ENCODE measurements around the gene RB1.
"Not testable (repeated sequence)": the region's sequence is repeated elsewhere in the genome, so short reads cannot be mapped to it uniquely, and the experiment has no call there.

The RB1 gene

DNA sequence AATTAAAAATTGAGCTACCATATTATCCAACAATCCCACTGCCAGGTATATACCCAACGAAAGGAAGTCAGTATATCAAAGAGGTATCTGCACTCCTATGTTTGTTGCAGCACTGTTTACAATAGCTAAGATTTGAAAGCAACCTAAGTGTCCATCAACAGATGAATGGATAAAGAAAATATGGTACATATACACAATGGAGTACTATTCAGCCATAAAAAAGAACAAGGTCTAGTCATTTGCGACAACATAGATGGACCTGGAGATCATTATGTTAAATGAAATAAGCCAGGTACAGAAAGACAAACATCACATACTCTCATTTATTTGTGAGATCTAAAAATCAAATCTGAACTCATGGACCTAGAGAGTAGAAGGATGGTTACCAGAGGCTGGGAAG, 52.0 kb downstream of the RB1 start:
- not testable (repeated sequence) for H2AK5ac ChIP-seq (ENCODE audit: low read length); H3K56ac ChIP-seq (ENCODE audit: low read length); H3K4me1 ChIP-seq (ENCODE audit: control insufficient read depth, low read depth, low read length); H3K23ac ChIP-seq (ENCODE audit: low read length); H3K4me2 ChIP-seq (ENCODE audit: low read length); H2BK120ac ChIP-seq (ENCODE audit: low read depth, low read length); H3K79me2 ChIP-seq (ENCODE audit: control insufficient read depth, insufficient read depth, low read length); DNase-seq; H3K18ac ChIP-seq (ENCODE audit: low read length); H4K5ac ChIP-seq (ENCODE audit: low read length); H3K79me1 ChIP-seq (ENCODE audit: low read length); H2BK15ac ChIP-seq (replicated peaks; ENCODE audit: low read depth); H3K27me3 ChIP-seq (ENCODE audit: insufficient read depth, low read length, poor library complexity); H3K27ac ChIP-seq (ENCODE audit: low read depth, low read length); H3K9ac ChIP-seq (ENCODE audit: low read length); H4K8ac ChIP-seq (ENCODE audit: low read depth, low read length); H3K4me3 ChIP-seq (ENCODE audit: low read length); H2BK5ac ChIP-seq (ENCODE audit: low read length); H3K36me3 ChIP-seq (ENCODE audit: control insufficient read depth, insufficient read depth, low read length); H3K4ac ChIP-seq (ENCODE audit: low read depth, low read length)
- no CpG with 5 or more reads among the region's 2 CpGs for WGBS (ENCODE audit: extremely low coverage, insufficient coverage, low lambda C conversion rate)

GRCh38 chr13:48356750-48357149, 53.2 kb downstream of the RB1 start:
- H3K4me3 ChIP-seq (ENCODE audit: low read length), result no peak overlapping the region
- no peak overlapping the region for H4K8ac ChIP-seq (ENCODE audit: low read depth, low read length)
- whole genome bisulfite sequencing (ENCODE audit: extremely low coverage, insufficient coverage, low lambda C conversion rate), result no CpG with 5 or more reads among the region's 3 CpGs
- no peaks in the 10 kb centered on the region for H3K4me1 ChIP-seq (ENCODE audit: control insufficient read depth, low read depth, low read length)
- H3K9ac ChIP-seq (ENCODE audit: low read length), result no peak overlapping the region
- H2AK5ac ChIP-seq (ENCODE audit: low read length), result no peak overlapping the region
- no peak overlapping the region for H2BK5ac ChIP-seq (ENCODE audit: low read length)
- H2BK120ac ChIP-seq (ENCODE audit: low read depth, low read length), result no peak overlapping the region
- H3K23ac ChIP-seq (ENCODE audit: low read length), result no peak overlapping the region
- H3K56ac ChIP-seq (ENCODE audit: low read length), result no peak overlapping the region
- no peak overlapping the region for H3K4me2 ChIP-seq (ENCODE audit: low read length)
- H3K79me2 ChIP-seq (ENCODE audit: control insufficient read depth, insufficient read depth, low read length), result no peaks in the 10 kb centered on the region
- H3K18ac ChIP-seq (ENCODE audit: low read length), result no peak overlapping the region
- no peak overlapping the region for H3K27ac ChIP-seq (ENCODE audit: low read depth, low read length)
- H4K5ac ChIP-seq (ENCODE audit: low read length), result no peak overlapping the region
- no peaks in the 10 kb centered on the region for H3K27me3 ChIP-seq (ENCODE audit: insufficient read depth, low read length, poor library complexity)
- H3K4ac ChIP-seq (ENCODE audit: low read depth, low read length), result no peak overlapping the region
- H3K36me3 ChIP-seq (ENCODE audit: control insufficient read depth, insufficient read depth, low read length), result no peaks in the 10 kb centered on the region
- H2BK15ac ChIP-seq (replicated peaks; ENCODE audit: low read depth), result no peak overlapping the region
- DNase-seq, result no peak
- no peaks in the 10 kb centered on the region for H3K79me1 ChIP-seq (ENCODE audit: low read length)

DNA sequence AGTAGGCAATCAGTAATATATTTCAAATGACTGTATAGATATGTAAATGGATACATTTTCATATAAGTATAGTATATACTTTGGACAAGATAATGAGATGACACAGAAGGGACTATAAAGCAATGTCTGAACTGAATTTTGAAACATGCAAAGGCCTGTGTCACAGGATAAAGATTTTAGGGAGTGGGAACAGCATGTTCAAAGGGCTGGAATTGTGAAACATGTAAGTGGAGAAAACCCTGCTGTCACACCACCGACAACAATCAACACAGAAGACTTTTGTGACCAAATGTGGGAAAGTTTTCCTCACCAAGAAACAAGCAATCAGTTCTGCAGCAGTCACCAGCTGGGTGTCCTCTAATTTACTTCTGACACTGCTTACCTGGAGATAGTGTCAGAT, 66.4 kb downstream of the RB1 start:
- DNase-seq, result no peak
- WGBS (ENCODE audit: extremely low coverage, insufficient coverage, low lambda C conversion rate), result no CpG with 5 or more reads among the region's 1 CpG
- no peak overlapping the region for H3K4ac ChIP-seq (ENCODE audit: low read depth, low read length)

DNA sequence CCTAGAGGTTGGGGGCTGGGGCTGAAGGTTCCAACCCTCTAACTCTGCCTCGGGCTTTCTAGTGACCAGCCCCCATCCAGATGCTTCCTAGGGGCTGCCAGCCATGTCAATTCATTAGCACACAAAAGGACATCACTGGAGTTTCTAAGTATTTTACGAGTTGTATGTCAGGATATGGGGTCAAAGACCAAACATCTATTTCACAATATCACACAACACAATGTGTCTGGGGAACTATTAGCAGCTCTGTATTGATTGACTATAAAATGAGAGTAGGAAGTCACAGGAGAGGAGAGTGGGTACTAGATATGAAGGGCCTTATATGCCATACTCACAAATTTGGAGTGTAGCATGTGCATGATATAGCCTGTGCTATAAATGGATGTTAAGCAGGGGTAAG, 67.3 kb downstream of the RB1 start:
- Histone ChIP-seq H2BK120ac (ENCODE audit: low read depth, low read length) (no peak overlapping the region), H2BK5ac (ENCODE audit: low read length) (no peak overlapping the region), H4K8ac (ENCODE audit: low read depth, low read length) (no peak overlapping the region), H3K4me2 (ENCODE audit: low read length) (no peak overlapping the region), H3K27me3 (ENCODE audit: insufficient read depth, low read length, poor library complexity) (no peaks in the 10 kb centered on the region), H4K5ac (ENCODE audit: low read length) (no peak overlapping the region), H3K9ac (ENCODE audit: low read length) (no peak overlapping the region), H3K79me1 (ENCODE audit: low read length) (no peaks in the 10 kb centered on the region), H3K4me3 (ENCODE audit: low read length) (no peak overlapping the region), H3K4me1 (ENCODE audit: control insufficient read depth, low read depth, low read length) (no peaks in the 10 kb centered on the region), H3K4ac (ENCODE audit: low read depth, low read length) (no peak overlapping the region), H3K56ac (ENCODE audit: low read length) (no peak overlapping the region), H2BK15ac (replicated peaks; ENCODE audit: low read depth) (no peak overlapping the region), H3K27ac (ENCODE audit: low read depth, low read length) (no peak overlapping the region), H3K79me2 (ENCODE audit: control insufficient read depth, insufficient read depth, low read length) (no peaks in the 10 kb centered on the region), H3K23ac (ENCODE audit: low read length) (no peak overlapping the region), H2AK5ac (ENCODE audit: low read length) (no peak overlapping the region), H3K18ac (ENCODE audit: low read length) (no peak overlapping the region), H3K36me3 (ENCODE audit: control insufficient read depth, insufficient read depth, low read length) (no peaks in the 10 kb centered on the region)
- WGBS (ENCODE audit: extremely low coverage, insufficient coverage, low lambda C conversion rate), result no CpG with 5 or more reads among the region's 2 CpGs
- DNase-seq, result peak; percentile 26

More for the DNA sequence above, 66.4 kb downstream of the RB1 start:
- Histone ChIP-seq H2BK120ac (ENCODE audit: low read depth, low read length) (no peak overlapping the region), H4K8ac (ENCODE audit: low read depth, low read length) (no peak overlapping the region), H2BK15ac (replicated peaks; ENCODE audit: low read depth) (no peak overlapping the region), H3K18ac (ENCODE audit: low read length) (peak overlapping the region; percentile 39), H3K4me1 (ENCODE audit: control insufficient read depth, low read depth, low read length) (no peaks in the 10 kb centered on the region), H3K79me2 (ENCODE audit: control insufficient read depth, insufficient read depth, low read length) (no peaks in the 10 kb centered on the region), H3K27me3 (ENCODE audit: insufficient read depth, low read length, poor library complexity) (no peaks in the 10 kb centered on the region), H3K4me2 (ENCODE audit: low read length) (no peak overlapping the region), H3K9ac (ENCODE audit: low read length) (no peak overlapping the region), H3K23ac (ENCODE audit: low read length) (no peak overlapping the region), H3K4me3 (ENCODE audit: low read length) (no peak overlapping the region), H3K79me1 (ENCODE audit: low read length) (no peaks in the 10 kb centered on the region), H3K56ac (ENCODE audit: low read length) (no peak overlapping the region), H2AK5ac (ENCODE audit: low read length) (no peak overlapping the region), H4K5ac (ENCODE audit: low read length) (no peak overlapping the region), H3K36me3 (ENCODE audit: control insufficient read depth, insufficient read depth, low read length) (no peaks in the 10 kb centered on the region), H3K27ac (ENCODE audit: low read depth, low read length) (no peak overlapping the region), H2BK5ac (ENCODE audit: low read length) (no peak overlapping the region)

- Histone ChIP-seq H3K27ac (ENCODE audit: low read depth, low read length) (no peak overlapping the region), H3K4me2 (ENCODE audit: low read length) (no peak overlapping the region), H3K56ac (ENCODE audit: low read length) (no peak overlapping the region), H3K79me1 (ENCODE audit: low read length) (no peaks in the 10 kb centered on the region), H2AK5ac (ENCODE audit: low read length) (no peak overlapping the region), H3K79me2 (ENCODE audit: control insufficient read depth, insufficient read depth, low read length) (no peaks in the 10 kb centered on the region), H2BK15ac (replicated peaks; ENCODE audit: low read depth) (no peak overlapping the region), H2BK5ac (ENCODE audit: low read length) (no peak overlapping the region), H3K36me3 (ENCODE audit: control insufficient read depth, insufficient read depth, low read length) (no peaks in the 10 kb centered on the region), H4K5ac (ENCODE audit: low read length) (no peak overlapping the region), H3K27me3 (ENCODE audit: insufficient read depth, low read length, poor library complexity) (no peaks in the 10 kb centered on the region), H3K4me1 (ENCODE audit: control insufficient read depth, low read depth, low read length) (no peaks in the 10 kb centered on the region), H2BK120ac (ENCODE audit: low read depth, low read length) (no peak overlapping the region), H3K4me3 (ENCODE audit: low read length) (no peak overlapping the region), H3K9ac (ENCODE audit: low read length) (no peak overlapping the region), H3K18ac (ENCODE audit: low read length) (no peak overlapping the region), H4K8ac (ENCODE audit: low read depth, low read length) (no peak overlapping the region), H3K23ac (ENCODE audit: low read length) (no peak overlapping the region), H3K4ac (ENCODE audit: low read depth, low read length) (no peak overlapping the region)
- DNase-seq, result no peak
- WGBS (ENCODE audit: extremely low coverage, insufficient coverage, low lambda C conversion rate), result no CpG with 5 or more reads among the region's 2 CpGs
Observed at GRCh38 chr13:48377857-48378256, 74.3 kb downstream of the RB1 start.

GRCh38 chr13:48380581-48380980, 77.0 kb downstream of the RB1 start:
- H3K4ac ChIP-seq (ENCODE audit: low read depth, low read length), result no peak overlapping the region
- H4K8ac ChIP-seq (ENCODE audit: low read depth, low read length), result no peak overlapping the region
- no peak overlapping the region for H2BK5ac ChIP-seq (ENCODE audit: low read length)
- H3K18ac ChIP-seq (ENCODE audit: low read length), result no peak overlapping the region
- no peak overlapping the region for H2BK120ac ChIP-seq (ENCODE audit: low read depth, low read length)
- no peak for DNase-seq
- no peak overlapping the region for H3K56ac ChIP-seq (ENCODE audit: low read length)
- H3K4me2 ChIP-seq (ENCODE audit: low read length), result no peak overlapping the region
- H2AK5ac ChIP-seq (ENCODE audit: low read length), result no peak overlapping the region
- no peak overlapping the region for H3K23ac ChIP-seq (ENCODE audit: low read length)
- H2BK15ac ChIP-seq (replicated peaks; ENCODE audit: low read depth), result no peak overlapping the region
- no peaks in the 10 kb centered on the region for H3K79me2 ChIP-seq (ENCODE audit: control insufficient read depth, insufficient read depth, low read length)
- no peaks in the 10 kb centered on the region for H3K79me1 ChIP-seq (ENCODE audit: low read length)
- no peak overlapping the region for H3K4me3 ChIP-seq (ENCODE audit: low read length)
- H3K27ac ChIP-seq (ENCODE audit: low read depth, low read length), result no peak overlapping the region
- no peak overlapping the region for H3K9ac ChIP-seq (ENCODE audit: low read length)
- no peaks in the 10 kb centered on the region for H3K36me3 ChIP-seq (ENCODE audit: control insufficient read depth, insufficient read depth, low read length)
- no peak overlapping the region for H4K5ac ChIP-seq (ENCODE audit: low read length)
- H3K27me3 ChIP-seq (ENCODE audit: insufficient read depth, low read length, poor library complexity), result no peaks in the 10 kb centered on the region
- no peaks in the 10 kb centered on the region for H3K4me1 ChIP-seq (ENCODE audit: control insufficient read depth, low read depth, low read length)

All from mesendoderm (in vitro differentiated cells).